GM12878 (cell line): Measurements from ENCODE around the gene TGM6. TPM values are rescaled to one million over a fixed set of nuclear protein-coding genes. Genes with fewer than 3 reads are reported as not detected.

Experiments
- ATAC-seq: fragments of 200-7000 bp; cut with Tn5 transposase; 3 replicates; pipeline ENCODE4 v1.9.1; 2020; ENCODE audit warnings: mild to moderate bottlenecking, moderate library complexity
- BruUV-seq: library from RNA; stranded (reverse); fragments of 400-500 nt; replicated peaks from 2 replicates; lab custom pipeline; 2021; lab: Mats Ljungman, UMichigan
- CTCF ChIA-PET: fragments of 300-600 bp; sonication (Branson Sonifier 250); formaldehyde crosslinking; extraction: SDS; loops from one replicate; lab custom pipeline; 2021; ENCODE audit warnings: inconsistent platforms; lab: Yijun Ruan, JAX
- POLR2A ChIA-PET: fragments of 350-600 bp; formaldehyde crosslinking; extraction: SDS; loops from one replicate; lab custom pipeline; 2021; ENCODE audit warnings: inconsistent platforms; lab: Charles Lee
- RAD21 ChIA-PET: fragments of 300-600 bp; sonication (Branson Sonifier 250); formaldehyde crosslinking; loops from one replicate; lab custom pipeline; 2023; ENCODE audit warnings: antibody characterized with exemption; ENCODE audit not compliant: unreplicated experiment; lab: Charles Lee
- SMC1A ChIA-PET: fragments of 300-600 bp; sonication (Branson Sonifier 250); formaldehyde crosslinking; loops from one replicate; lab custom pipeline; 2023; ENCODE audit not compliant: unreplicated experiment, uncharacterized antibody; lab: Charles Lee
- DNase-seq: peaks from one replicate; pipeline ENCODE4 v3.0.0-alpha.2; 2011; ENCODE audit warnings: low read depth, low spot score
- FAIRE-seq: peaks from 3 replicates; lab custom pipeline; 2011; peaks lifted over from hg19 to GRCh38; lab: Jason Lieb, UNC
- H2AFZ ChIP-seq: 2 replicates; pipeline ENCODE4 v1.6.0; 2011; ENCODE audit warnings: low read depth, low read length, control low read depth; ENCODE audit not compliant: control insufficient read depth
- H3K27ac ChIP-seq: 2 replicates; pipeline ENCODE4 v1.5.1; 2011; ENCODE audit warnings: control low read depth; ENCODE audit not compliant: control insufficient read depth, insufficient read depth
- H3K27me3 ChIP-seq, 2 experiments: replicated peaks in 1 of 2; 2 replicates each; pipeline versions ENCODE4 v1.6.0 to v1.6.1; 2011; ENCODE audit warnings: low read length in 1 of 2; ENCODE audit not compliant: control insufficient read depth in 2 of 2, insufficient read depth in 2 of 2
- H3K36me3 ChIP-seq, 2 experiments: 2 replicates each; pipeline ENCODE4 v1.5.1; 2011; ENCODE audit warnings: low read length in 1 of 2; ENCODE audit not compliant: control insufficient read depth in 2 of 2, insufficient read depth in 2 of 2
- H3K4me1 ChIP-seq: 2 replicates; pipeline ENCODE4 v1.6.1; 2011; ENCODE audit warnings: mild to moderate bottlenecking, low read length, moderate library complexity, mixed read lengths; ENCODE audit not compliant: control insufficient read depth, insufficient read depth
- H3K4me2 ChIP-seq: 2 replicates; pipeline ENCODE4 v1.6.0; 2011; ENCODE audit warnings: control low read depth; ENCODE audit not compliant: control insufficient read depth, insufficient read depth
- H3K4me3 ChIP-seq: fragments of 200-600 bp; sonication (generic); 2 replicates; pipeline ENCODE4 v1.5.1; 2016
- H3K79me2 ChIP-seq: 2 replicates; pipeline ENCODE4 v1.6.0; 2011; ENCODE audit warnings: low read length; ENCODE audit not compliant: control insufficient read depth, insufficient read depth
- H3K9ac ChIP-seq: 2 replicates; pipeline ENCODE4 v1.8.0; 2011; ENCODE audit warnings: low read length, control low read depth, mixed read lengths; ENCODE audit not compliant: control insufficient read depth, insufficient read depth
- H3K9me3 ChIP-seq: replicated peaks from 3 replicates; pipeline ENCODE4 v1.5.1; 2011; ENCODE audit warnings: mild to moderate bottlenecking, low read length; ENCODE audit not compliant: control insufficient read depth, insufficient read depth
- H4K20me1 ChIP-seq: 2 replicates; pipeline ENCODE4 v1.6.0; 2011; ENCODE audit not compliant: control insufficient read depth, insufficient read depth
- CBX5 ChIP-seq: sonication (generic); IDR thresholded peaks from 2 replicates; pipeline ENCODE4 v1.6.1; 2016; ENCODE audit warnings: low read depth, moderate library complexity, mild to moderate bottlenecking, inconsistent platforms
- FOS ChIP-seq: IDR thresholded peaks from 3 replicates; pipeline ENCODE4 v1.6.1; 2011; ENCODE audit warnings: borderline replicate concordance; ENCODE audit not compliant: insufficient read length; ENCODE audit errors: extremely low read depth
- HDGF ChIP-seq: fragments of 450-650 bp; IDR thresholded peaks from 2 replicates; pipeline ENCODE4 v1.6.1; 2016; ENCODE audit warnings: antibody characterized with exemption
- JUND ChIP-seq: IDR thresholded peaks from 2 replicates; pipeline ENCODE4 v1.6.1; 2012; ENCODE audit warnings: low read depth, mild to moderate bottlenecking, low read length, improper control_type of control experiment, moderate library complexity
- KAT2A ChIP-seq: conservative IDR thresholded peaks from 2 replicates; pipeline ENCODE4 v1.6.1; 2011; ENCODE audit warnings: low read depth, low read length; ENCODE audit not compliant: control insufficient read depth
- KDM1A ChIP-seq: fragments of 200-600 bp; sonication (generic); IDR thresholded peaks from 2 replicates; pipeline ENCODE4 v1.6.1; 2016; ENCODE audit warnings: borderline replicate concordance
- MYB ChIP-seq: fragments of 150-350 bp; IDR thresholded peaks from 2 replicates; pipeline ENCODE4 v1.6.1; 2014; ENCODE audit warnings: mild to moderate bottlenecking, low read depth, low read length, borderline replicate concordance
- MYC ChIP-seq: IDR thresholded peaks from 2 replicates; pipeline ENCODE4 v1.6.1; 2011; ENCODE audit warnings: mild to moderate bottlenecking, low read length, moderate library complexity, inconsistent platforms; ENCODE audit not compliant: insufficient read depth, insufficient replicate concordance, insufficient read length, severe bottlenecking
- WGBS: methylation state at CpG from one replicate; pipeline ENCODE4 v1.1.6; 2016; ENCODE audit warnings: low lambda C conversion rate; ENCODE audit not compliant: insufficient replicate concordance, insufficient coverage; ENCODE audit errors: missing lambda C conversion rate; 5-methylcytosine and 5-hydroxymethylcytosine counted together
- in situ Hi-C: fragments of 300-500 bp; cut with MboI; formaldehyde crosslinking; loops from 9 replicates; pipeline ENCODE4 v1.14.3; 2018; ENCODE audit warnings: mixed read lengths
- intact Hi-C: fragments of 100-400 bp; cut with micrococcal nuclease; formaldehyde crosslinking; loops from one replicate; pipeline ENCODE4 v1.14.2; 2022; ENCODE audit not compliant: unreplicated experiment
- polyA plus RNA-seq, 11 experiments: library from polyadenylated mRNA; depleted of rRNA in 4 of 11; unstranded in 6 of 11; stranded (reverse) in 5 of 11; fragments of >200 nt; fragmentation: Nextera tagmentation in 4 of 11; fragmentation: Illumina TruSeq in 1 of 11; extraction: Ambion mirVana in 4 of 11; extraction: Trizol in 1 of 11; gene quantifications; 1 replicate in 1 of 11; 2 replicates in 10 of 11; pipeline versions ENCODE4 v1.2.1 to v1.2.3, GENCODE V29; 2011 to 2016; ENCODE audit warnings: inconsistent platforms in 2 of 11, missing spikeins in 2 of 11, low read depth in 1 of 11
- total RNA-seq, 4 experiments: library from RNA; depleted of rRNA in 3 of 4; stranded (reverse); fragments of >200 nt in 3 of 4; fragmentation: Illumina TruSeq in 1 of 4; extraction: Trizol in 1 of 4; gene quantifications; 2 replicates each; pipeline versions ENCODE4 v1.2.1 to v1.2.3, GENCODE V29; 2013 to 2021
- TF ChIP-seq, protein P1 (sequence below): fragments of 450-650 bp; IDR thresholded peaks from 2 replicates; pipeline ENCODE4 v1.6.1; 2017; ENCODE audit warnings: low read depth, mild to moderate bottlenecking, moderate library complexity

Gene TGM6
- total and polyA plus RNA-seq, 10 of the 15 experiments (the other 5 are each of a cell fraction or from before 2014, with no cell fraction given), result not detected

DNA sequence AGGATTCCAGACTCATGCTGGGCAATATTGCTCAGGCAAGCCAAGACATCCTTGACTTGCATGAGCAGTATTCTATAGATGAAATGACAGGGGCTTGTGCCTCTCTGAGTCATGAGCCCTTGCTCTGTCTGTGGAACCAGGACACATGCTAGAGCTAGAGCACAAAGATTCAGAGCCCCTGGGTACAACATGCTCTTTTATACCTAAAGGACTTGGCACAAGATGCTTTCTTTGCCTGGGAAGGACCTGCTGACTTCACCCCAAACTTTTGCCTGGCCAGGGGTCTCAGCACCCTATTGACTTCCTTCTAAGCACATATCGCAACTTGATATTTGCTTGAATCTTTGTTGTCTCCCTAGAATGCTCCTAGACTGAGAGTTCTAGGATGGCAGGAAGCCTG lies 27.4 kb downstream of the TGM6 start:
- TF ChIP-seq KDM1A (no peak), MYB (no peak), FOS (no peak), CBX5 (no peak), JUND (no peak), HDGF (no peak), MYC (no peak), KAT2A (no peak)
- TF ChIP-seq, protein P1, sequence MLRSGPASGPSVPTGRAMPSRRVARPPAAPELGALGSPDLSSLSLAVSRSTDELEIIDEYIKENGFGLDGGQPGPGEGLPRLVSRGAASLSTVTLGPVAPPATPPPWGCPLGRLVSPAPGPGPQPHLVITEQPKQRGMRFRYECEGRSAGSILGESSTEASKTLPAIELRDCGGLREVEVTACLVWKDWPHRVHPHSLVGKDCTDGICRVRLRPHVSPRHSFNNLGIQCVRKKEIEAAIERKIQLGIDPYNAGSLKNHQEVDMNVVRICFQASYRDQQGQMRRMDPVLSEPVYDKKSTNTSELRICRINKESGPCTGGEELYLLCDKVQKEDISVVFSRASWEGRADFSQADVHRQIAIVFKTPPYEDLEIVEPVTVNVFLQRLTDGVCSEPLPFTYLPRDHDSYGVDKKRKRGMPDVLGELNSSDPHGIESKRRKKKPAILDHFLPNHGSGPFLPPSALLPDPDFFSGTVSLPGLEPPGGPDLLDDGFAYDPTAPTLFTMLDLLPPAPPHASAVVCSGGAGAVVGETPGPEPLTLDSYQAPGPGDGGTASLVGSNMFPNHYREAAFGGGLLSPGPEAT, result no peak
- no peak overlapping the region for H3K9ac ChIP-seq
- DNase-seq, result no peak
- in situ Hi-C loops, result no loop called here
- H3K4me3 ChIP-seq, result no peak overlapping the region
- H3K36me3 ChIP-seq, result no peaks in the 10 kb centered on the region
- no peak overlapping the region for H3K27ac ChIP-seq
- no TSS peak for BruUV-seq
- intact Hi-C loops, result no loop called here
- H2AFZ ChIP-seq, result no peak overlapping the region
- RAD21 ChIA-PET, result no interaction called here
- POLR2A ChIA-PET, result no interaction called here
- no peaks in the 10 kb centered on the region for H3K79me2 ChIP-seq
- H4K20me1 ChIP-seq, result no peaks in the 10 kb centered on the region
- SMC1A ChIA-PET, result no interaction called here
- no peak for ATAC-seq
- H3K4me1 ChIP-seq, result no peaks in the 10 kb centered on the region
- no peaks in the 10 kb centered on the region for H3K27me3 ChIP-seq
- CTCF ChIA-PET, result no interaction called here
- no peak for FAIRE-seq
- peaks cover 2% of the 10 kb centered on the region; the same call in 1 of the 3 replicates for H3K9me3 ChIP-seq
- WGBS, result 100% methylated on average over 1 of the region's 1 CpG
- no peak overlapping the region for H3K4me2 ChIP-seq
